Vagina (tissue), 2 donors: ENCODE results near the gene SETD2. TPM values are rescaled to one million over a fixed set of nuclear protein-coding genes. Genes with fewer than 3 reads are reported as not detected.

ENCODE experiments used
- DNase-seq, 2 donors: peaks; one replicate each; pipeline ENCODE4 v3.0.0-alpha.2; 2017; ENCODE audit errors: extremely low spot score in 2 of 2
- H3K27ac ChIP-seq: fragments of 200-600 bp; sonication (generic); one replicate; pipeline ENCODE4 v1.5.1; 2019
- H3K27me3 ChIP-seq: fragments of 200-600 bp; sonication (generic); one replicate; pipeline ENCODE4 v1.5.1; 2019
- H3K36me3 ChIP-seq, 2 donors: fragments of 200-600 bp; sonication (generic); one replicate each; pipeline ENCODE4 v1.5.1; 2017 to 2019
- H3K4me1 ChIP-seq: fragments of 200-600 bp; sonication (generic); one replicate; pipeline ENCODE4 v1.5.1; 2019
- H3K4me3 ChIP-seq, 2 donors: fragments of 200-600 bp; sonication (generic); 1 replicate in 1 of 2; 2 replicates in 1 of 2; pipeline ENCODE4 v1.5.1; 2016 to 2019
- H3K9me3 ChIP-seq: fragments of 200-600 bp; sonication (generic); one replicate; pipeline ENCODE4 v1.5.1; 2019
- CTCF ChIP-seq, 3 experiments: fragments of 450-650 bp in 2 of 3; fragments of 200-600 bp in 1 of 3; sonication (generic) in 1 of 3; IDR thresholded peaks; one replicate each; pipeline ENCODE4 v1.5.1; 2017 to 2019; ENCODE audit warnings: antibody characterized with exemption in 3 of 3, mild to moderate bottlenecking in 2 of 3, moderate library complexity in 2 of 3
- POLR2A ChIP-seq, 2 donors: fragments of 450-650 bp; IDR thresholded peaks; one replicate each; pipeline ENCODE4 v1.6.1; 2017; ENCODE audit warnings: antibody characterized with exemption in 2 of 2, mild to moderate bottlenecking in 2 of 2, moderate library complexity in 2 of 2
- POLR2AphosphoS5 ChIP-seq, 2 donors: sonication (generic); formaldehyde crosslinking; IDR thresholded peaks; one replicate each; pipeline ENCODE4 v1.9.0; 2017; ENCODE audit warnings: antibody characterized with exemption in 2 of 2, mild to moderate bottlenecking in 2 of 2, low read depth in 1 of 2; ENCODE audit not compliant: insufficient read depth in 1 of 2
- intact Hi-C: fragments of 100-400 bp; cut with DNase I; formaldehyde crosslinking; loops from one replicate; pipeline ENCODE4 v1.15.1; 2023
- total RNA-seq: library from RNA; depleted of rRNA; stranded (reverse); fragments of >200 nt; gene quantifications from one replicate; pipeline ENCODE4 v1.2.3, GENCODE V29; 2016

The SETD2 gene
- total RNA-seq, 1 donor from 2014 or later: 55.5 TPM

GRCh38 chr3:46993986-46994385, 169.9 kb downstream of the SETD2 start:
- Histone ChIP-seq H3K36me3 (peaks cover 0 to 15% of the 10 kb centered on the region in 2 donors), H3K4me3 (no peak overlapping the region), H3K4me1 (peaks cover 15% of the 10 kb centered on the region), H3K27ac (no peak overlapping the region), H3K9me3 (no peaks in the 10 kb centered on the region), H3K27me3 (no peaks in the 10 kb centered on the region)
- no peak for TF ChIP-seq POLR2A (IDR thresholded peaks at IDR 0.05)
- TF ChIP-seq POLR2AphosphoS5 (IDR thresholded peaks at IDR 0.05; ENCODE audit: insufficient read depth in 1 of 2, low read depth in 1 of 2): no peak
- TF ChIP-seq CTCF (IDR thresholded peaks at IDR 0.05): no peak
- intact Hi-C loops: loop anchor here (10.0 kb wide), 1 partner anchor 289 kb away; the partner anchor contains the start of gene TMIE
- no peak for DNase-seq

GRCh38 chr3:46993292-46993691, 170.6 kb downstream of the SETD2 start:
- Histone ChIP-seq H3K4me3 (no peak overlapping the region), H3K27me3 (no peaks in the 10 kb centered on the region), H3K4me1 (peaks cover 19% of the 10 kb centered on the region), H3K36me3 (peaks cover 0 to 12% of the 10 kb centered on the region in 2 donors), H3K9me3 (no peaks in the 10 kb centered on the region), H3K27ac (no peak overlapping the region)
- TF ChIP-seq POLR2AphosphoS5 (IDR thresholded peaks at IDR 0.05; ENCODE audit: insufficient read depth in 1 of 2, low read depth in 1 of 2) (no peak), POLR2A (IDR thresholded peaks at IDR 0.05) (no peak), CTCF (IDR thresholded peaks at IDR 0.05) (no peak)
- no peak for DNase-seq
- intact Hi-C loops: loop anchor here (10.0 kb wide), 1 partner anchor 288 kb away; the partner anchor contains the start of gene TMIE

- Histone ChIP-seq H3K36me3 (peaks cover 0 to 12% of the 10 kb centered on the region in 2 donors), H3K27ac (no peak overlapping the region), H3K9me3 (no peaks in the 10 kb centered on the region), H3K4me1 (peaks cover 30% of the 10 kb centered on the region), H3K4me3 (no peak overlapping the region), H3K27me3 (no peaks in the 10 kb centered on the region)
- intact Hi-C loops: loop anchor here (10.0 kb wide), 1 partner anchor 287 kb away; the partner anchor contains the start of gene TMIE
- no peak for TF ChIP-seq CTCF (IDR thresholded peaks at IDR 0.05)
- TF ChIP-seq POLR2AphosphoS5 (IDR thresholded peaks at IDR 0.05; ENCODE audit: insufficient read depth in 1 of 2, low read depth in 1 of 2): no peak
- TF ChIP-seq POLR2A (IDR thresholded peaks at IDR 0.05): no peak
- DNase-seq: no peak
Measured at GRCh38 chr3:46992231-46992630, 171.7 kb downstream of the SETD2 start.

GRCh38 chr3:46991406-46992165, 172.3 kb downstream of the SETD2 start:
- no peak for DNase-seq
- Histone ChIP-seq H3K4me3 (no peak overlapping the region), H3K36me3 (peaks cover 0 to 12% of the 10 kb centered on the region in 2 donors), H3K4me1 (peaks cover 30% of the 10 kb centered on the region), H3K9me3 (no peaks in the 10 kb centered on the region), H3K27me3 (no peaks in the 10 kb centered on the region), H3K27ac (no peak overlapping the region)
- intact Hi-C loops: loop anchor here (10.0 kb wide), 1 partner anchor 287 kb away; the partner anchor contains the start of gene TMIE
- TF ChIP-seq POLR2A (IDR thresholded peaks at IDR 0.05) (no peak), CTCF (IDR thresholded peaks at IDR 0.05) (no peak), POLR2AphosphoS5 (IDR thresholded peaks at IDR 0.05; ENCODE audit: insufficient read depth in 1 of 2, low read depth in 1 of 2) (no peak)
